GM12878 (cell line): ENCODE data around the gene C3AR1. TPM values are rescaled to one million over a fixed set of nuclear protein-coding genes. Genes with fewer than 3 reads are reported as not detected.
A peak's percentile ranks its signal among the peaks of the same experiment; 100 is the strongest.

ENCODE experiments used
- ATAC-seq: fragments of 200-7000 bp; cut with Tn5 transposase; 3 replicates; pipeline ENCODE4 v1.9.1; 2020; ENCODE audit warnings: mild to moderate bottlenecking, moderate library complexity
- BruUV-seq: library from RNA; stranded (reverse); fragments of 400-500 nt; replicated peaks from 2 replicates; lab custom pipeline; 2021; lab: Mats Ljungman, UMichigan
- CTCF ChIA-PET: fragments of 300-600 bp; sonication (Branson Sonifier 250); formaldehyde crosslinking; extraction: SDS; loops from one replicate; lab custom pipeline; 2021; ENCODE audit warnings: inconsistent platforms; lab: Yijun Ruan, JAX
- POLR2A ChIA-PET: fragments of 350-600 bp; formaldehyde crosslinking; extraction: SDS; loops from one replicate; lab custom pipeline; 2021; ENCODE audit warnings: inconsistent platforms; lab: Charles Lee
- RAD21 ChIA-PET: fragments of 300-600 bp; sonication (Branson Sonifier 250); formaldehyde crosslinking; loops from one replicate; lab custom pipeline; 2023; ENCODE audit warnings: antibody characterized with exemption; ENCODE audit not compliant: unreplicated experiment; lab: Charles Lee
- SMC1A ChIA-PET: fragments of 300-600 bp; sonication (Branson Sonifier 250); formaldehyde crosslinking; loops from one replicate; lab custom pipeline; 2023; ENCODE audit not compliant: unreplicated experiment, uncharacterized antibody; lab: Charles Lee
- DNase-seq: peaks from one replicate; pipeline ENCODE4 v3.0.0-alpha.2; 2011; ENCODE audit warnings: low read depth, low spot score
- FAIRE-seq: peaks from 3 replicates; lab custom pipeline; 2011; peaks lifted over from hg19 to GRCh38; lab: Jason Lieb, UNC
- H2AFZ ChIP-seq: 2 replicates; pipeline ENCODE4 v1.6.0; 2011; ENCODE audit warnings: low read depth, low read length, control low read depth; ENCODE audit not compliant: control insufficient read depth
- H3K27ac ChIP-seq: 2 replicates; pipeline ENCODE4 v1.5.1; 2011; ENCODE audit warnings: control low read depth; ENCODE audit not compliant: control insufficient read depth, insufficient read depth
- H3K27me3 ChIP-seq, 2 experiments: replicated peaks in 1 of 2; 2 replicates each; pipeline versions ENCODE4 v1.6.0 to v1.6.1; 2011; ENCODE audit warnings: low read length in 1 of 2; ENCODE audit not compliant: control insufficient read depth in 2 of 2, insufficient read depth in 2 of 2
- H3K36me3 ChIP-seq, 2 experiments: 2 replicates each; pipeline ENCODE4 v1.5.1; 2011; ENCODE audit warnings: low read length in 1 of 2; ENCODE audit not compliant: control insufficient read depth in 2 of 2, insufficient read depth in 2 of 2
- H3K4me1 ChIP-seq: 2 replicates; pipeline ENCODE4 v1.6.1; 2011; ENCODE audit warnings: mild to moderate bottlenecking, low read length, moderate library complexity, mixed read lengths; ENCODE audit not compliant: control insufficient read depth, insufficient read depth
- H3K4me2 ChIP-seq: 2 replicates; pipeline ENCODE4 v1.6.0; 2011; ENCODE audit warnings: control low read depth; ENCODE audit not compliant: control insufficient read depth, insufficient read depth
- H3K4me3 ChIP-seq: fragments of 200-600 bp; sonication (generic); 2 replicates; pipeline ENCODE4 v1.5.1; 2016
- H3K79me2 ChIP-seq: 2 replicates; pipeline ENCODE4 v1.6.0; 2011; ENCODE audit warnings: low read length; ENCODE audit not compliant: control insufficient read depth, insufficient read depth
- H3K9ac ChIP-seq: 2 replicates; pipeline ENCODE4 v1.8.0; 2011; ENCODE audit warnings: low read length, control low read depth, mixed read lengths; ENCODE audit not compliant: control insufficient read depth, insufficient read depth
- H3K9me3 ChIP-seq: replicated peaks from 3 replicates; pipeline ENCODE4 v1.5.1; 2011; ENCODE audit warnings: mild to moderate bottlenecking, low read length; ENCODE audit not compliant: control insufficient read depth, insufficient read depth
- H4K20me1 ChIP-seq: 2 replicates; pipeline ENCODE4 v1.6.0; 2011; ENCODE audit not compliant: control insufficient read depth, insufficient read depth
- CUX1 ChIP-seq: IDR thresholded peaks from 2 replicates; pipeline ENCODE4 v1.6.1; 2012; ENCODE audit warnings: improper control_type of control experiment, low read depth, low read length; ENCODE audit not compliant: insufficient replicate concordance
- EED ChIP-seq: sonication (generic); IDR thresholded peaks from 2 replicates; pipeline ENCODE4 v1.6.1; 2016; ENCODE audit warnings: antibody characterized with exemption, low read depth
- IKZF1 ChIP-seq: fragments of 450-650 bp; conservative IDR thresholded peaks from 2 replicates; pipeline ENCODE4 v1.6.1; 2017; ENCODE audit warnings: antibody characterized with exemption, mild to moderate bottlenecking
- IKZF2 ChIP-seq, 2 experiments: fragments of 450-650 bp; IDR thresholded peaks; 2 replicates each; pipeline ENCODE4 v1.6.1; 2017; ENCODE audit warnings: mild to moderate bottlenecking in 2 of 2, moderate library complexity in 2 of 2
- JUND ChIP-seq: IDR thresholded peaks from 2 replicates; pipeline ENCODE4 v1.6.1; 2012; ENCODE audit warnings: low read depth, mild to moderate bottlenecking, low read length, improper control_type of control experiment, moderate library complexity
- PAX8 ChIP-seq: fragments of 450-650 bp; IDR thresholded peaks from 2 replicates; pipeline ENCODE4 v1.6.1; 2017; ENCODE audit warnings: mild to moderate bottlenecking, moderate library complexity
- RUNX3 ChIP-seq: IDR thresholded peaks from 2 replicates; pipeline ENCODE4 v1.6.1; 2012; ENCODE audit warnings: low read length, inconsistent platforms
- TCF7 ChIP-seq: IDR thresholded peaks from 2 replicates; pipeline ENCODE4 v1.6.1; 2014; ENCODE audit warnings: antibody characterized with exemption, borderline replicate concordance
- WGBS: methylation state at CpG from one replicate; pipeline ENCODE4 v1.1.6; 2016; ENCODE audit warnings: low lambda C conversion rate; ENCODE audit not compliant: insufficient replicate concordance, insufficient coverage; ENCODE audit errors: missing lambda C conversion rate; 5-methylcytosine and 5-hydroxymethylcytosine counted together
- in situ Hi-C: fragments of 300-500 bp; cut with MboI; formaldehyde crosslinking; loops from 9 replicates; pipeline ENCODE4 v1.14.3; 2018; ENCODE audit warnings: mixed read lengths
- intact Hi-C: fragments of 100-400 bp; cut with micrococcal nuclease; formaldehyde crosslinking; loops from one replicate; pipeline ENCODE4 v1.14.2; 2022; ENCODE audit not compliant: unreplicated experiment
- polyA plus RNA-seq, 11 experiments: library from polyadenylated mRNA; depleted of rRNA in 4 of 11; unstranded in 6 of 11; stranded (reverse) in 5 of 11; fragments of >200 nt; fragmentation: Nextera tagmentation in 4 of 11; fragmentation: Illumina TruSeq in 1 of 11; extraction: Ambion mirVana in 4 of 11; extraction: Trizol in 1 of 11; gene quantifications; 1 replicate in 1 of 11; 2 replicates in 10 of 11; pipeline versions ENCODE4 v1.2.1 to v1.2.3, GENCODE V29; 2011 to 2016; ENCODE audit warnings: inconsistent platforms in 2 of 11, missing spikeins in 2 of 11, low read depth in 1 of 11
- total RNA-seq, 4 experiments: library from RNA; depleted of rRNA in 3 of 4; stranded (reverse); fragments of >200 nt in 3 of 4; fragmentation: Illumina TruSeq in 1 of 4; extraction: Trizol in 1 of 4; gene quantifications; 2 replicates each; pipeline versions ENCODE4 v1.2.1 to v1.2.3, GENCODE V29; 2013 to 2021
- TF ChIP-seq, protein P1 (sequence below): fragments of 450-650 bp; IDR thresholded peaks from 2 replicates; pipeline ENCODE4 v1.6.1; 2016; ENCODE audit warnings: mild to moderate bottlenecking
- TF ChIP-seq, protein P2 (sequence below): fragments of 450-650 bp; IDR thresholded peaks from 2 replicates; pipeline ENCODE4 v1.6.1; 2018; ENCODE audit warnings: mild to moderate bottlenecking, low read depth, moderate library complexity; ENCODE audit not compliant: partially characterized antibody
- TF ChIP-seq, protein P3 (sequence below): IDR thresholded peaks from 2 replicates; pipeline ENCODE4 v1.6.1; 2011; ENCODE audit warnings: mild to moderate bottlenecking, low read depth, low read length, moderate library complexity; ENCODE audit not compliant: insufficient replicate concordance

The C3AR1 gene
- total and polyA plus RNA-seq, 10 of the 15 experiments (the other 5 are each of a cell fraction or from before 2014, with no cell fraction given) = 0.08 to 0.42 (median 0.10) TPM; not detected in 5

DNA sequence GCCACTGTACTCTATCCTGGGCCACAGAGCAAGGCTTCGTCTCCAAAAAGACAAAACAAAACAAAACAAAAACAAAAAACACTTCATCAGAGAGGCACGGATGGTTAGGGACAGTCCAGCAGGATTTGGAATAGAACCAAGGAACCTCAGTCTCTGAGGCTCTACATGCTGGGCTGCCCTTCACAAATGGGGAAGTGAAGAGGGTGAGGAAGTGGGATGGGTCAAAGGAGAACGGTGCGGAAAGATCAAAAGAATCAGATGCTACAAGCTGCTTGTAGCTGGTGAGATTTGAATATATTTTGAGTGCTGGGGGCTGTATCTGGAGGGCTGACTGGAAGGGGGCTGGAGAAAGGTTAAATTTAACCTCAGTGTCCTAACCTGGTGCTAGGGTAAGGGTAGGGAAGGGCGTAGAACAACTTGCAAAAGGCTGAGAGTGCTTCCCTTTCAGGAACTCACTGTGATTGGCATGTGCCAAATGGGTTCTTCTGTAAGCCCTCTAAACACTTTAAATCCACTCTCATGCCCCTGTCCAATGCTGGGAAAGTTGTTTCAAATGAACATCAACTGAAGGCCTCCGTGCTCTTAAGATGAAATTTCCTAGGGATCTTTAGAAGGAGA lies 29.0 kb downstream of the C3AR1 start:
- RAD21 ChIA-PET = interaction anchor here (1.1 kb wide), 1 partner anchor 8 kb away, joined by 3 read pairs; no protein-coding TSS in a partner anchor
- H2AFZ ChIP-seq = no peak overlapping the region
- H3K27ac ChIP-seq = no peak overlapping the region
- CTCF ChIA-PET = interaction anchor here (1.1 to 1.7 kb wide), 3 partner anchors 9 to 103 kb away, joined by 3 to 5 read pairs (median 4); no protein-coding TSS in a partner anchor
- WGBS = 24% methylated on average over 6 of the region's 6 CpGs
- DNase-seq (no peak), ATAC-seq (peak; percentile 56), FAIRE-seq (peak; percentile 7)
- no peak overlapping the region for H3K9ac ChIP-seq
- no TSS peak for BruUV-seq
- in situ Hi-C loops (no loop called here), intact Hi-C loops (loop anchor here (5.0 kb wide), 1 partner anchor 45 kb away; the partner anchor contains the start of gene NECAP1)
- peaks cover 12% of the 10 kb centered on the region for H3K79me2 ChIP-seq
- H3K36me3 ChIP-seq = peaks cover 2% of the 10 kb centered on the region in 2 experiments; a peak in 2 of 4 replicates
- peak overlapping the region; percentile 47 for H3K4me2 ChIP-seq
- H4K20me1 ChIP-seq = peaks cover 4% of the 10 kb centered on the region; the same call in 1 of the 2 replicates
- SMC1A ChIA-PET = interaction anchor here (0.9 to 2.4 kb wide), 6 partner anchors 9 to 54 kb away, joined by 3 to 6 read pairs (median 4); no protein-coding TSS in a partner anchor
- no peaks in the 10 kb centered on the region for H3K9me3 ChIP-seq
- H3K27me3 ChIP-seq = no peaks in the 10 kb centered on the region
- POLR2A ChIA-PET = interaction anchor here (0.6 kb wide), 2 partner anchors 12 to 63 kb away, joined by 3 read pairs; no protein-coding TSS in a partner anchor
- H3K4me1 ChIP-seq = peaks cover 17% of the 10 kb centered on the region
- no peak overlapping the region for H3K4me3 ChIP-seq
- TF ChIP-seq TCF7 (peak; percentile 77), RUNX3 (peak; percentile 16; the same call in 1 of the 2 replicates), EED (peak; percentile 56; the same call in 1 of the 2 replicates), IKZF1 (peak; percentile 60), IKZF2 (IDR thresholded peaks at IDR 0.05) (peak; percentile 68 to 73; a peak in 3 of 4 replicates), CUX1 (no peak), JUND (no peak), PAX8 (no peak)
- TF ChIP-seq, protein P1, sequence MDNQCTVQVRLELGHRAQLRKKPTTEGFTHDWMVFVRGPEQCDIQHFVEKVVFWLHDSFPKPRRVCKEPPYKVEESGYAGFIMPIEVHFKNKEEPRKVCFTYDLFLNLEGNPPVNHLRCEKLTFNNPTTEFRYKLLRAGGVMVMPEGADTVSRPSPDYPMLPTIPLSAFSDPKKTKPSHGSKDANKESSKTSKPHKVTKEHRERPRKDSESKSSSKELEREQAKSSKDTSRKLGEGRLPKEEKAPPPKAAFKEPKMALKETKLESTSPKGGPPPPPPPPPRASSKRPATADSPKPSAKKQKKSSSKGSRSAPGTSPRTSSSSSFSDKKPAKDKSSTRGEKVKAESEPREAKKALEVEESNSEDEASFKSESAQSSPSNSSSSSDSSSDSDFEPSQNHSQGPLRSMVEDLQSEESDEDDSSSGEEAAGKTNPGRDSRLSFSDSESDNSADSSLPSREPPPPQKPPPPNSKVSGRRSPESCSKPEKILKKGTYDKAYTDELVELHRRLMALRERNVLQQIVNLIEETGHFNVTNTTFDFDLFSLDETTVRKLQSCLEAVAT = 0 out of 2 replicates have a peak, but pooled peaks have one; percentile 30
- TF ChIP-seq, protein P2, sequence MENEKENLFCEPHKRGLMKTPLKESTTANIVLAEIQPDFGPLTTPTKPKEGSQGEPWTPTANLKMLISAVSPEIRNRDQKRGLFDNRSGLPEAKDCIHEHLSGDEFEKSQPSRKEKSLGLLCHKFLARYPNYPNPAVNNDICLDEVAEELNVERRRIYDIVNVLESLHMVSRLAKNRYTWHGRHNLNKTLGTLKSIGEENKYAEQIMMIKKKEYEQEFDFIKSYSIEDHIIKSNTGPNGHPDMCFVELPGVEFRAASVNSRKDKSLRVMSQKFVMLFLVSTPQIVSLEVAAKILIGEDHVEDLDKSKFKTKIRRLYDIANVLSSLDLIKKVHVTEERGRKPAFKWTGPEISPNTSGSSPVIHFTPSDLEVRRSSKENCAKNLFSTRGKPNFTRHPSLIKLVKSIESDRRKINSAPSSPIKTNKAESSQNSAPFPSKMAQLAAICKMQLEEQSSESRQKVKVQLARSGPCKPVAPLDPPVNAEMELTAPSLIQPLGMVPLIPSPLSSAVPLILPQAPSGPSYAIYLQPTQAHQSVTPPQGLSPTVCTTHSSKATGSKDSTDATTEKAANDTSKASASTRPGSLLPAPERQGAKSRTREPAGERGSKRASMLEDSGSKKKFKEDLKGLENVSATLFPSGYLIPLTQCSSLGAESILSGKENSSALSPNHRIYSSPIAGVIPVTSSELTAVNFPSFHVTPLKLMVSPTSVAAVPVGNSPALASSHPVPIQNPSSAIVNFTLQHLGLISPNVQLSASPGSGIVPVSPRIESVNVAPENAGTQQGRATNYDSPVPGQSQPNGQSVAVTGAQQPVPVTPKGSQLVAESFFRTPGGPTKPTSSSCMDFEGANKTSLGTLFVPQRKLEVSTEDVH = no peak
- TF ChIP-seq, protein P3, sequence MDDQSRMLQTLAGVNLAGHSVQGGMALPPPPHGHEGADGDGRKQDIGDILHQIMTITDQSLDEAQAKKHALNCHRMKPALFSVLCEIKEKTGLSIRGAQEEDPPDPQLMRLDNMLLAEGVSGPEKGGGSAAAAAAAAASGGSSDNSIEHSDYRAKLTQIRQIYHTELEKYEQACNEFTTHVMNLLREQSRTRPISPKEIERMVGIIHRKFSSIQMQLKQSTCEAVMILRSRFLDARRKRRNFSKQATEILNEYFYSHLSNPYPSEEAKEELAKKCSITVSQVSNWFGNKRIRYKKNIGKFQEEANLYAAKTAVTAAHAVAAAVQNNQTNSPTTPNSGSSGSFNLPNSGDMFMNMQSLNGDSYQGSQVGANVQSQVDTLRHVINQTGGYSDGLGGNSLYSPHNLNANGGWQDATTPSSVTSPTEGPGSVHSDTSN = peak; percentile 74
